ENCODE results near the gene RD3L. TPM values are rescaled to one million over a fixed set of nuclear protein-coding genes. Genes with fewer than 3 reads are reported as not detected.

Gene RD3L
- total RNA-seq, 1 experiment from 2014 or later, result not detected

DNA sequence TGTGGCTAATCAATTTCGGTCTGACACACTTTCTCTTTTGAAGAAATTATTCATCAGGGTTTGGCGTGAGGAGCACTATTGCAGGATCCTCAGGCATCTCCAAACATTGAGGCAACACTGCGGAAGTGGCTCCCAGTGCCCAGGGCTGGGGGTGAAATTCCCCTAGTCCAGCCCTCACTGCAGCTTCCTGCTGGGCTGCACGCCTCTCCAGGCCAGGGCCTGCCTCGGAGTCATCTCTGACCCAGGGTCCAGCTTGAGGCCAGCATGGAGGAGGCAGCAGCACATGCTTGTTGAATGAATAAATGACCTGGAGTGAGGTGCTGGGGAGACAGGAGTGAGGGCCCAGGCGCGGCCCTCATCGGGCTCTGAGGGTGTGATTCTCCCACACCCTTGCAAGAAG lies 50.1 kb downstream of the RD3L start:
- H3K27me3 ChIP-seq, result no peaks in the 10 kb centered on the region
- H3K27ac ChIP-seq, result no peak overlapping the region
- H3K4me1 ChIP-seq, result peaks cover 24% of the 10 kb centered on the region
- H3K4me3 ChIP-seq, result no peak overlapping the region
- DNase-seq, result no peak
- H3K36me3 ChIP-seq, result no peaks in the 10 kb centered on the region
- H3K9me3 ChIP-seq (replicated peaks), result no peaks in the 10 kb centered on the region

GRCh38 chr14:103891667-103892215 lies 50.6 kb downstream of the RD3L start:
- Histone ChIP-seq H3K36me3 (no peaks in the 10 kb centered on the region), H3K9me3 (replicated peaks) (no peaks in the 10 kb centered on the region), H3K4me1 (peaks cover 24% of the 10 kb centered on the region), H3K27ac (no peak overlapping the region), H3K4me3 (no peak overlapping the region), H3K27me3 (no peaks in the 10 kb centered on the region)
- DNase-seq, result no peak

- Histone ChIP-seq H3K9me3 (replicated peaks) (no peaks in the 10 kb centered on the region), H3K27me3 (no peaks in the 10 kb centered on the region), H3K4me3 (no peak overlapping the region), H3K4me1 (peaks cover 31% of the 10 kb centered on the region), H3K36me3 (no peaks in the 10 kb centered on the region), H3K27ac (no peak overlapping the region)
- no peak for DNase-seq
Observed at GRCh38 chr14:103890821-103891666, 51.3 kb downstream of the RD3L start.

Other genes starting within 250 kb of the RD3L start
- 58.0 and 67.0 TPM in 2 replicates for gene XRCC3, start 227.1 kb downstream of the RD3L start, total RNA-seq (2014; rRNA removed; shearing (Covaris generic))
- 28.3 and 28.6 TPM in 2 replicates for gene ZFYVE21, start 226.7 kb downstream of the RD3L start, total RNA-seq (2014; rRNA removed; shearing (Covaris generic))
- 8.1 and 10.5 TPM in 2 replicates for gene PPP1R13B, start 95.0 kb downstream of the RD3L start, total RNA-seq (2014; rRNA removed; shearing (Covaris generic))
- not detected in 2 replicates for gene TDRD9, start 14.1 kb downstream of the RD3L start, total RNA-seq (2014; rRNA removed; shearing (Covaris generic))
- 0.35 and 0.51 TPM in 2 replicates for gene ASPG, start 143.2 kb upstream of the RD3L start, total RNA-seq (2014; rRNA removed; shearing (Covaris generic))
- gene KIF26A, start 196.1 kb upstream of the RD3L start, total RNA-seq (2014; rRNA removed; shearing (Covaris generic)), result 68.2 and 72.1 TPM in 2 replicates

Measured in SJCRH30 (cell line).